HEK293T (cell line): Measurements from ENCODE around the gene ZNF804B.

Source experiments
- CTCF ChIA-PET: fragments of 350-600 bp; formaldehyde crosslinking; extraction: SDS; loops from one replicate; lab custom pipeline; 2021; ENCODE audit warnings: antibody characterized with exemption, inconsistent platforms; lab: Yijun Ruan, JAX
- POLR2A ChIA-PET: fragments of 350-600 bp; formaldehyde crosslinking; extraction: SDS; loops from one replicate; lab custom pipeline; 2020; ENCODE audit warnings: antibody characterized with exemption, inconsistent platforms; lab: Yijun Ruan, JAX
- DNase-seq: peaks from one replicate; pipeline ENCODE4 v3.0.0; 2012; ENCODE audit warnings: mixed read lengths; ENCODE audit errors: extremely low spot score
- ARNT ChIP-seq: fragments of 450-650 bp; IDR thresholded peaks from 2 replicates; pipeline ENCODE4 v1.6.1; 2017; ENCODE audit warnings: mild to moderate bottlenecking
- BHLHE40 ChIP-seq: fragments of 450-650 bp; IDR thresholded peaks from 2 replicates; pipeline ENCODE4 v1.6.1; 2016; ENCODE audit warnings: mild to moderate bottlenecking, moderate library complexity, borderline replicate concordance
- CTBP1 ChIP-seq: fragments of 450-650 bp; IDR thresholded peaks from 2 replicates; pipeline ENCODE4 v1.6.1; 2016; ENCODE audit warnings: borderline replicate concordance
- ELF4 ChIP-seq: fragments of 450-650 bp; IDR thresholded peaks from 2 replicates; pipeline ENCODE4 v1.6.1; 2017; ENCODE audit warnings: antibody characterized with exemption
- FOXA1 ChIP-seq: fragments of 450-650 bp; IDR thresholded peaks from 2 replicates; pipeline ENCODE4 v1.6.1; 2016; ENCODE audit warnings: mild to moderate bottlenecking
- FOXK2 ChIP-seq: fragments of 450-650 bp; IDR thresholded peaks from 2 replicates; pipeline ENCODE4 v1.6.1; 2016; ENCODE audit warnings: mild to moderate bottlenecking
- FOXM1 ChIP-seq: fragments of 450-650 bp; IDR thresholded peaks from 2 replicates; pipeline ENCODE4 v1.6.1; 2017; ENCODE audit warnings: mild to moderate bottlenecking, borderline replicate concordance
- HDGF ChIP-seq: fragments of 450-650 bp; IDR thresholded peaks from 2 replicates; pipeline ENCODE4 v1.6.1; 2017; ENCODE audit warnings: antibody characterized with exemption, borderline replicate concordance
- L3MBTL2 ChIP-seq: fragments of 450-650 bp; conservative IDR thresholded peaks from 2 replicates; pipeline ENCODE4 v1.6.1; 2016; ENCODE audit warnings: mild to moderate bottlenecking
- LEF1 ChIP-seq: fragments of 450-650 bp; IDR thresholded peaks from 2 replicates; pipeline ENCODE4 v1.6.1; 2017; ENCODE audit warnings: mild to moderate bottlenecking, borderline replicate concordance
- NFRKB ChIP-seq: fragments of 450-650 bp; IDR thresholded peaks from 2 replicates; pipeline ENCODE4 v1.6.1; 2016; ENCODE audit warnings: mild to moderate bottlenecking, moderate library complexity
- PKNOX1 ChIP-seq: fragments of 450-650 bp; IDR thresholded peaks from 2 replicates; pipeline ENCODE4 v1.6.1; 2016
- SP1 ChIP-seq: fragments of 450-650 bp; IDR thresholded peaks from 2 replicates; pipeline ENCODE4 v1.6.1; 2017
- SUZ12 ChIP-seq: fragments of 450-650 bp; IDR thresholded peaks from 2 replicates; pipeline ENCODE4 v1.6.1; 2016; ENCODE audit warnings: mild to moderate bottlenecking
- TARDBP ChIP-seq: fragments of 450-650 bp; IDR thresholded peaks from 2 replicates; pipeline ENCODE4 v1.6.1; 2016
- ZNF384 ChIP-seq: fragments of 450-650 bp; IDR thresholded peaks from 2 replicates; pipeline ENCODE4 v1.6.1; 2016

ZNF804B gene

GRCh38 chr7:88787777-88788176 is 28.3 kb downstream of the ZNF804B start:
- no peak for DNase-seq
- CTCF ChIA-PET = no interaction called here
- no peak for TF ChIP-seq ELF4
- TF ChIP-seq BHLHE40 = no peak
- peak; percentile 54 for TF ChIP-seq PKNOX1
- TF ChIP-seq FOXM1 = no peak
- TF ChIP-seq HDGF = no peak
- POLR2A ChIA-PET = no interaction called here

- ChIA-PET CTCF (interaction anchor here (0.6 kb wide), 1 partner anchor 71 kb away, joined by 4 read pairs; no protein-coding TSS in a partner anchor), POLR2A (no interaction called here)
- TF ChIP-seq PKNOX1 = no peak
- no peak for TF ChIP-seq HDGF
- no peak for TF ChIP-seq LEF1
- no peak for TF ChIP-seq BHLHE40
- no peak for TF ChIP-seq SP1
- TF ChIP-seq TARDBP = no peak
- TF ChIP-seq ELF4 = no peak
- TF ChIP-seq ZNF384 = no peak
- no peak for TF ChIP-seq FOXK2
- no peak for TF ChIP-seq NFRKB
- TF ChIP-seq FOXA1 = no peak
- TF ChIP-seq SUZ12 = no peak
- TF ChIP-seq ARNT = no peak
- DNase-seq = no peak
These were observed 30.1 kb downstream of the ZNF804B start for GRCh38 chr7:88789480-88790064.

DNA sequence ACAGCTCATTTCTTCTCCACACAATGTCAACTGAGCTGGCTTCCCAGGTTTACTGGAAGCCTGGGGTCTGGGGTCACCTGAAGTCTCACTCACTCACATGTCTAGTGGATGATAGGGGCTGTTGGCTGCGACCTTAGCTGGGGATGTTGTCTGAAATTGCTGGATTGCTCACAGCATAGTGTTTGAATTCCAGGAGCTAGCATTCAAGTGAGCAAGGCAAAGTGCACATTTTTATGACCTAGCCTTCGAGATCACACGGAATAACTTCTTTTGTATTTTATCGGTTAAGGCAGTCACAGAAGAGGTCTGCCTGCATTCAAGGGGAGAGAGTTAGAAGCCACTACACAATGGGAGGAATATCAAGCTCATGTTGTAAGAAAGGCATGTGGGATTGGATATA is 32.4 kb downstream of the ZNF804B start:
- CTCF ChIA-PET = interaction anchor here (0.9 kb wide), 1 partner anchor 10 kb away, joined by 3 read pairs; no protein-coding TSS in a partner anchor
- POLR2A ChIA-PET = no interaction called here

GRCh38 chr7:88792361-88792760 is 32.9 kb downstream of the ZNF804B start:
- ChIA-PET POLR2A (no interaction called here), CTCF (interaction anchor here (0.9 kb wide), 1 partner anchor 11 kb away, joined by 3 read pairs; no protein-coding TSS in a partner anchor)
- DNase-seq = no peak
- no peak for TF ChIP-seq L3MBTL2
- TF ChIP-seq SP1 = no peak
- TF ChIP-seq ELF4 = no peak
- TF ChIP-seq NFRKB = no peak
- TF ChIP-seq BHLHE40 = no peak
- no peak for TF ChIP-seq FOXM1
- no peak for TF ChIP-seq HDGF
- no peak for TF ChIP-seq FOXA1

More for the DNA sequence above, 32.4 kb downstream of the ZNF804B start:
- DNase-seq = no peak
- no peak for TF ChIP-seq LEF1
- TF ChIP-seq ZNF384 = no peak
- no peak for TF ChIP-seq BHLHE40
- TF ChIP-seq PKNOX1 = no peak
- no peak for TF ChIP-seq FOXK2
- TF ChIP-seq FOXA1 = no peak
- TF ChIP-seq FOXM1 = no peak
- no peak for TF ChIP-seq TARDBP
- no peak for TF ChIP-seq CTBP1
- no peak for TF ChIP-seq ARNT
- TF ChIP-seq L3MBTL2 = no peak
- TF ChIP-seq ELF4 = no peak
- no peak for TF ChIP-seq NFRKB
- no peak for TF ChIP-seq HDGF
- TF ChIP-seq SP1 = no peak
- no peak for TF ChIP-seq SUZ12

DNA sequence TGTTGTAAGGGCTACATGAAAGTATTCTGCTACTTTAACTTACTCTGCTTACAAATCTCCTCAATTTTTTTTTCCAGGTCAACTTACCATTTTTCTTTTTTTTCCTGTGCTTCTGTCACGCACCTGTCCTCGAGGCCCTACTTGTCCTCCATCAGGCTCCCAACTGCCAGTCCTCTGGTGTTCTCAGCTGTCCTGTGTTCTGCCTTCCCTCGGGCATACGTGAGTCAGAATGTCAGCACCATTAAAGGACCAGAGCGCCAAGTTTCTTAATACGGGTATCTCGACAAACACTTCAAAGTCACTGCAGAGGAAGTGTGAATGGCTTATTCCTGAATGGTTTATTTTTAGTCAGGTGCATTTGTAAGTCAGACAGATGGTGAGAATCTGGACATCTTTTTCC is 36.1 kb downstream of the ZNF804B start, which contains the start of gene TEX47:
TSS of gene TEX47 (minus strand) at position 185 of the 400 bp plus-strand sequence. CDS start 795 bp downstream, outside the sequence.
- POLR2A ChIA-PET = no interaction called here
- no peak for DNase-seq
- CTCF ChIA-PET = no interaction called here
- TF ChIP-seq PKNOX1 (no peak), FOXM1 (no peak), SUZ12 (no peak), NFRKB (no peak), SP1 (no peak), TARDBP (no peak), FOXK2 (no peak), FOXA1 (no peak), BHLHE40 (no peak), LEF1 (no peak), CTBP1 (no peak), HDGF (no peak), ARNT (no peak), L3MBTL2 (no peak), ELF4 (no peak), ZNF384 (no peak)

- ChIA-PET CTCF (no interaction called here), POLR2A (no interaction called here)
- TF ChIP-seq FOXM1 (no peak), NFRKB (no peak), LEF1 (no peak), ELF4 (no peak), FOXK2 (no peak), BHLHE40 (no peak), L3MBTL2 (no peak), TARDBP (no peak), ARNT (no peak), FOXA1 (no peak), SP1 (no peak), CTBP1 (no peak), SUZ12 (no peak)
- no peak for DNase-seq
These were observed 41.5 kb downstream of the ZNF804B start for GRCh38 chr7:88801046-88801445.
